GM23338 (cell line): ENCODE data around the gene SESN1.

Experiments
- CREB1 ChIP-seq: fragments of 250-450 bp; sonication (Bioruptor Pico); IDR thresholded peaks from 2 replicates; pipeline ENCODE4 v1.5.0; 2020; ENCODE audit warnings: low read depth, mild to moderate bottlenecking, moderate library complexity
- CTCF ChIP-seq, 2 experiments: fragments of 200-600 bp in 1 of 2; sonication (generic) in 1 of 2; conservative IDR thresholded peaks; 2 replicates each; pipeline versions ENCODE4 v1.5.1 to v1.6.1; 2016 to 2017; ENCODE audit warnings: antibody characterized with exemption in 2 of 2, low read depth in 2 of 2, mild to moderate bottlenecking in 2 of 2, moderate library complexity in 1 of 2
- EZH2 ChIP-seq: fragments of 200-600 bp; sonication (generic); IDR thresholded peaks from one replicate; pipeline ENCODE4 v1.8.0; 2017; ENCODE audit warnings: antibody characterized with exemption, mild to moderate bottlenecking, low read depth; ENCODE audit not compliant: unreplicated experiment
- EZH2phosphoT487 ChIP-seq: fragments of 200-600 bp; sonication (generic); IDR thresholded peaks from one replicate; pipeline ENCODE4 v1.8.1; 2018; ENCODE audit warnings: antibody characterized with exemption; ENCODE audit not compliant: unreplicated experiment
- JUNB ChIP-seq: IDR thresholded peaks from one replicate; pipeline ENCODE4 v1.6.1; 2016; ENCODE audit warnings: antibody characterized with exemption; ENCODE audit not compliant: unreplicated experiment
- NANOG ChIP-seq: IDR thresholded peaks from 2 replicates; pipeline ENCODE4 v1.6.1; 2016; ENCODE audit warnings: antibody characterized with exemption, borderline replicate concordance
- POLR2AphosphoS5 ChIP-seq: IDR thresholded peaks from 2 replicates; pipeline ENCODE4 v1.6.1; 2016; ENCODE audit warnings: antibody characterized with exemption, low read depth
- REST ChIP-seq: IDR thresholded peaks from one replicate; pipeline ENCODE4 v1.6.1; 2018; ENCODE audit warnings: antibody characterized with exemption; ENCODE audit not compliant: unreplicated experiment
- STAT1 ChIP-seq: IDR thresholded peaks from one replicate; pipeline ENCODE4 v1.6.1; 2016; ENCODE audit warnings: antibody characterized with exemption; ENCODE audit not compliant: unreplicated experiment
- ZNF114 ChIP-seq: fragments of 250-450 bp; sonication (Bioruptor Pico); IDR thresholded peaks from 2 replicates; pipeline ENCODE4 v1.5.0; 2020; ENCODE audit warnings: mild to moderate bottlenecking, moderate library complexity
- ZNF462 ChIP-seq: fragments of 250-450 bp; sonication (Bioruptor Pico); IDR thresholded peaks from 2 replicates; pipeline ENCODE4 v1.5.0; 2020; ENCODE audit warnings: mild to moderate bottlenecking, moderate library complexity

GRCh38 chr6:109031416-109031815, 63.2 kb downstream of the SESN1 start:
- TF ChIP-seq EZH2phosphoT487, result no peak
- TF ChIP-seq POLR2AphosphoS5, result no peak
- TF ChIP-seq CTCF (conservative IDR thresholded peaks at IDR 0.05; ENCODE audit: low read depth in 2 of 2), result no peak
- TF ChIP-seq JUNB, result no peak
- no peak for TF ChIP-seq REST
- no peak for TF ChIP-seq EZH2
- no peak for TF ChIP-seq ZNF462
- no peak for TF ChIP-seq NANOG
- TF ChIP-seq CREB1, result no peak
- no peak for TF ChIP-seq STAT1
- no peak for TF ChIP-seq ZNF114 (CRISPR knock-in tag)
